Keratinocyte (primary cell): Measurements from ENCODE around the gene NOP9.

ENCODE experiments used
- EZH2 ChIP-seq: IDR thresholded peaks from one replicate; pipeline ENCODE4 v1.6.1; 2012; ENCODE audit warnings: inconsistent platforms, mild to moderate bottlenecking, low read length, moderate library complexity
- TF ChIP-seq, protein P1 (sequence below), 3 experiments: IDR thresholded peaks in 1 of 3; conservative IDR thresholded peaks in 1 of 3; optimal IDR thresholded peaks in 1 of 3; 2 replicates in 2 of 3; 3 replicates in 1 of 3; pipeline versions ENCODE3 to v1.5.1; 2011; ENCODE audit warnings: low read length in 3 of 3, mild to moderate bottlenecking in 3 of 3, moderate library complexity in 2 of 3, control low read depth in 1 of 3, inconsistent platforms in 1 of 3; ENCODE audit not compliant: insufficient read depth in 2 of 3; ENCODE audit errors: extremely low read depth in 1 of 3

- TF ChIP-seq, protein P1, sequence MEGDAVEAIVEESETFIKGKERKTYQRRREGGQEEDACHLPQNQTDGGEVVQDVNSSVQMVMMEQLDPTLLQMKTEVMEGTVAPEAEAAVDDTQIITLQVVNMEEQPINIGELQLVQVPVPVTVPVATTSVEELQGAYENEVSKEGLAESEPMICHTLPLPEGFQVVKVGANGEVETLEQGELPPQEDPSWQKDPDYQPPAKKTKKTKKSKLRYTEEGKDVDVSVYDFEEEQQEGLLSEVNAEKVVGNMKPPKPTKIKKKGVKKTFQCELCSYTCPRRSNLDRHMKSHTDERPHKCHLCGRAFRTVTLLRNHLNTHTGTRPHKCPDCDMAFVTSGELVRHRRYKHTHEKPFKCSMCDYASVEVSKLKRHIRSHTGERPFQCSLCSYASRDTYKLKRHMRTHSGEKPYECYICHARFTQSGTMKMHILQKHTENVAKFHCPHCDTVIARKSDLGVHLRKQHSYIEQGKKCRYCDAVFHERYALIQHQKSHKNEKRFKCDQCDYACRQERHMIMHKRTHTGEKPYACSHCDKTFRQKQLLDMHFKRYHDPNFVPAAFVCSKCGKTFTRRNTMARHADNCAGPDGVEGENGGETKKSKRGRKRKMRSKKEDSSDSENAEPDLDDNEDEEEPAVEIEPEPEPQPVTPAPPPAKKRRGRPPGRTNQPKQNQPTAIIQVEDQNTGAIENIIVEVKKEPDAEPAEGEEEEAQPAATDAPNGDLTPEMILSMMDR (optimal IDR thresholded peaks at IDR 0.05 in 1 of 3, IDR thresholded peaks at IDR 0.05 in 1 of 3, conservative IDR thresholded peaks at IDR 0.05 in 1 of 3; ENCODE audit: extremely low read depth in 1 of 3, insufficient read depth in 2 of 3, low read length in 3 of 3), result no peak
- no peak for TF ChIP-seq EZH2
Observed at GRCh38 chr14:24314377-24315193, 14.9 kb downstream of the NOP9 start.
